ENCODE measurements around the gene BACE2. TPM values are rescaled to one million over a fixed set of nuclear protein-coding genes. Genes with fewer than 3 reads are reported as not detected.

BACE2 gene
- total and polyA plus RNA-seq, 2 of the 4 experiments (the other 2 are of a cell fraction), result 17.0 to 35.5 TPM

- Histone ChIP-seq H2BK5ac (ENCODE audit: low read depth, low read length, poor library complexity, severe bottlenecking) (no peak overlapping the region), H3K56ac (ENCODE audit: extremely low read depth, insufficient read depth, low read length) (no peak overlapping the region), H4K91ac (ENCODE audit: insufficient read depth, low read depth, low read length) (no peak overlapping the region), H4K20me1 (ENCODE audit: insufficient read depth, low read length) (no peaks in the 10 kb centered on the region), H3K9me1 (ENCODE audit: insufficient read depth, low read length) (no peaks in the 10 kb centered on the region), H3K9me3 (ENCODE audit: control insufficient read depth, insufficient read depth, low read length) (no peaks in the 10 kb centered on the region), H2BK120ac (ENCODE audit: low read depth, low read length) (no peak overlapping the region), H2AFZ (replicated peaks; ENCODE audit: low read length, poor library complexity) (no peak overlapping the region), H3K79me1 (ENCODE audit: low read depth in 1 of 2, low read length in 2 of 2) (no peaks in the 10 kb centered on the region), H2BK20ac (ENCODE audit: low read depth, low read length) (no peak overlapping the region), H3K27me3 (ENCODE audit: control insufficient read depth, insufficient read depth, low read length) (no peaks in the 10 kb centered on the region), H3K27ac (ENCODE audit: insufficient read depth, low read length) (no peak overlapping the region), H4K8ac (ENCODE audit: low read depth in 2 of 2, low read length in 2 of 2) (no peak overlapping the region), H3K4ac (ENCODE audit: low read depth, low read length) (no peak overlapping the region), H2AK9ac (replicated peaks; ENCODE audit: low read depth, low read length, poor library complexity) (no peak overlapping the region), H4K5ac (ENCODE audit: low read depth, low read length) (no peak overlapping the region), H3K4me3 (ENCODE audit: insufficient read depth, low read depth, low read length) (no peak overlapping the region), H2BK15ac (ENCODE audit: low read depth, low read length) (no peak overlapping the region), H3K18ac (ENCODE audit: low read depth, low read length) (no peak overlapping the region), H3K4me2 (ENCODE audit: low read depth, low read length) (no peak overlapping the region), H3K23ac (ENCODE audit: low read depth, low read length) (no peak overlapping the region), H3K14ac (replicated peaks; ENCODE audit: low read depth, low read length) (no peak overlapping the region), H2AK5ac (ENCODE audit: low read depth, low read length) (no peak overlapping the region), H3K36me3 (ENCODE audit: control insufficient read depth, insufficient read depth, low read length) (no peaks in the 10 kb centered on the region; the same call in 1 of the 2 replicates), H3K4me1 (ENCODE audit: control insufficient read depth, insufficient read depth, low read length) (peaks cover 2% of the 10 kb centered on the region; the same call in 1 of the 2 replicates), H3K9ac (ENCODE audit: low read depth, low read length) (no peak overlapping the region)
- 75% methylated on average over 5 of the region's 12 CpGs; no CpG with 5 or more reads in 1 of the 2 experiments for WGBS, 2 experiments (ENCODE audit: extremely low coverage in 2 of 2, insufficient read length in 1 of 2)
- no peak for DNase-seq
- CTCF ChIA-PET, result no interaction called here
- dilution Hi-C loops (cut with HindIII; ENCODE audit: low sequenced_read_pairs, unreplicated experiment) (no loop called here), intact Hi-C loops (cut with micrococcal nuclease) (no loop called here), in situ Hi-C loops (cut with MboI; ENCODE audit: low sequenced_read_pairs) (loop anchor here (25.0 kb wide), 1 partner anchor 510 kb away; no protein-coding TSS in a partner anchor)
- BruUV-seq (replicated peaks), result no TSS peak
- no peak for TF ChIP-seq CEBPB (IDR thresholded peaks at IDR 0.05; ENCODE audit: low read depth, low read length)
- TF ChIP-seq RFX5 (IDR thresholded peaks at IDR 0.05; ENCODE audit: low read depth, low read length), result no peak
- no peak for TF ChIP-seq MAZ (IDR thresholded peaks at IDR 0.05; ENCODE audit: borderline replicate concordance, low read depth, low read length)
- no peak for TF ChIP-seq FOS (IDR thresholded peaks at IDR 0.05; ENCODE audit: low read depth, low read length)
- TF ChIP-seq MXI1 (IDR thresholded peaks at IDR 0.05; ENCODE audit: borderline replicate concordance, low read depth, low read length), result no peak
- TF ChIP-seq ELK1 (IDR thresholded peaks at IDR 0.05; ENCODE audit: borderline replicate concordance, low read depth, low read length), result no peak
- TF ChIP-seq POLR2A (IDR thresholded peaks at IDR 0.05; ENCODE audit: low read depth, low read length), result no peak
- TF ChIP-seq RAD21 (IDR thresholded peaks at IDR 0.05; ENCODE audit: low read length), result no peak
- TF ChIP-seq CHD1 (IDR thresholded peaks at IDR 0.05; ENCODE audit: low read depth, low read length), result no peak
- no peak for ATAC-seq (ENCODE audit: low read depth)
- POLR2A ChIA-PET (ENCODE audit: unreplicated experiment), result no interaction called here
Measured at GRCh38 chr21:41277196-41277595, 109.2 kb downstream of the BACE2 start.

Data from IMR-90 (cell line).